Measurements from ENCODE around the gene OR8B3.

The OR8B3 gene

DNA sequence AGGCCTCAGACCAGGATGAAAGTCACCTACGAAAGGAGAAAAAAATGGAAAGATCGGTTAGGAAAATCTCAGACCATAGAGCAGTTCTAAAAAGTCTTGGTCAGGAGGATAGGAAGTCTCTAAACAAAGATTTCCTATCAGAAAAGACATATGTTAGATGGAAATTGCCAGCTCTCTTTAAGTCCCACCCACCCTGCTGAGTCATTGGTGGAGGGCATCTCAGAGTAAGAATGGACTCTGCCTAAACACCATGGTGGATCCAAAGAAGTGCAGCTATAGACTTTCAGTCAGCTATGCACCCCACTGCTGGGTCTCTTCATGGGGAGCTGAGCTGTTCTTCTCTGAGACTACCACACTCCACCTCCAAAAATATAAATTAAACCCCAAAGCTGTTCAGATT, 18.2 kb downstream of the OR8B3 start:
- in situ Hi-C loops (cut with HindIII; ENCODE audit: low sequenced_read_pairs): no loop called here

DNA sequence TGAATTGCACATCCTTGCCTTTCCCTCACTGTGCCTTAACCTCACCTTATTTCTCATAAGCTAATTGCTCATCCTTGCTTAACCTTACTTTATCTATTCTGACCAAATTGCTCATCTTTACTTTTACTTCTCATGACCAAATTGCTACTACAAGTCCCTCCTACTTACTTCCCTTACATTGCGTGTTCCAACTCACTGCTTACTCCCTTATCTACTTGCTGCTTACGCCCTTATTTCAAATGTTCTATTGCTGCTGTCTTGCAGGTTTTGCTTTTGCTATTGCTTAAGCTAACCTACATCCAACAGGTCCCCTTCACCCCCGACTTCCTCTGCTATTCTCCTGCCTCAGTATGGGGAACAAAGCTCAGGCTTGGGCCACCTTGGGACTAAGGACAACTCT, 22.5 kb downstream of the OR8B3 start:
- in situ Hi-C loops (cut with HindIII; ENCODE audit: low sequenced_read_pairs): no loop called here

DNA sequence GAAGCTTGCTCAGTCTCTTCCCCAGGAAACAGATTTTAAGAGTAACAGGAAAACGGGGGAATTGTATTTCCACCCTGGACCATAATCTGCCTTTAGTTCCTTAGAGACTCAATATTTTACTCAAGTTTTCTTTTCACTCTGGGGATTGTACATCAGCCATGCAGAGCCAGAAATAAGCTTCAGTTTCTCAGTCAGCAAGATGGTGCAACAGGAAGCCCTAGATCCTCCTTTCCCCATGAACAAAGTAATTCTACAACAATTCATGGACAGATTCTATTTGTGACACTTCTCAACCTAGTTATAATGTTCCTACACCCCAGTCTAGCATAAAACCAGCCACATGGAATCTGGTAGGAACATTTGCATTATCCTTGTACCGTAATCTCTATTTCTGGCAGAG, 39.3 kb downstream of the OR8B3 start:
- in situ Hi-C loops (cut with HindIII; ENCODE audit: low sequenced_read_pairs): no loop called here

GRCh38 chr11:124346311-124346955, 52.4 kb downstream of the OR8B3 start:
- in situ Hi-C loops (cut with HindIII; ENCODE audit: low sequenced_read_pairs): no loop called here

Measured in DLD1 (cell line).